ENCODE results near the gene PCDH12.

GRCh38 chr5:141965071-141965470 is 7.1 kb upstream of the PCDH12 start:
- TF ChIP-seq CTCF (conservative IDR thresholded peaks at IDR 0.05; ENCODE audit: low read depth, low read length) (no peak), EZH2 (IDR thresholded peaks at IDR 0.05; ENCODE audit: borderline replicate concordance, low read depth, low read length, poor library complexity, severe bottlenecking) (no peak)

Measured in A673 (cell line).